Caco-2 (cell line): ENCODE measurements around the gene SCMH1. TPM values are rescaled to one million over a fixed set of nuclear protein-coding genes. Genes with fewer than 3 reads are reported as not detected.

Source experiments
- BruUV-seq: library from RNA; stranded (reverse); fragments of 400-500 nt; replicated peaks from 2 replicates; lab custom pipeline; 2021; lab: Mats Ljungman, UMichigan
- CTCF ChIA-PET: fragments of 300-600 bp; sonication (Branson Sonifier 250); formaldehyde crosslinking; loops from one replicate; lab custom pipeline; 2022; ENCODE audit warnings: antibody characterized with exemption; lab: Charles Lee
- POLR2A ChIA-PET: fragments of 300-600 bp; sonication (Branson Sonifier 250); formaldehyde crosslinking; loops from one replicate; lab custom pipeline; 2022; ENCODE audit warnings: antibody characterized with exemption; lab: Charles Lee
- DNase-seq, 2 experiments: peaks; one replicate each; pipeline versions ENCODE4 v3.0.0 to v3.0.0-alpha.2; 2020 to 2022
- H3K27me3 ChIP-seq: replicated peaks from 2 replicates; pipeline ENCODE4 v1.6.0; 2011; ENCODE audit warnings: low read length; ENCODE audit not compliant: control insufficient read depth, insufficient read depth
- H3K36me3 ChIP-seq: 2 replicates; pipeline ENCODE4 v1.5.1; 2011; ENCODE audit warnings: low read length; ENCODE audit not compliant: control insufficient read depth, insufficient read depth
- H3K4me1 ChIP-seq: fragments of 250-450 bp; sonication (Bioruptor Pico); 2 replicates; pipeline ENCODE4 v1.5.1; 2020; ENCODE audit warnings: mild to moderate bottlenecking
- H3K4me3 ChIP-seq: 2 replicates; pipeline ENCODE4 v1.5.1; 2011; ENCODE audit warnings: low read depth, mild to moderate bottlenecking, control low read depth, low read length
- H3K9me3 ChIP-seq: fragments of 250-450 bp; sonication (Bioruptor Pico); 2 replicates; pipeline ENCODE4 v1.5.1; 2020; ENCODE audit warnings: mild to moderate bottlenecking, moderate library complexity
- H3K27ac Mint-ChIP-seq: one replicate; pipeline ENCODE4 v1.8.0; 2022; ENCODE audit warnings: mixed read lengths; ENCODE audit not compliant: unreplicated experiment
- H3K27me3 Mint-ChIP-seq: one replicate; pipeline ENCODE4 v1.8.0; 2022; ENCODE audit warnings: mixed read lengths; ENCODE audit not compliant: insufficient read depth, unreplicated experiment
- H3K36me3 Mint-ChIP-seq: one replicate; pipeline ENCODE4 v1.8.0; 2022; ENCODE audit warnings: mild to moderate bottlenecking, mixed read lengths; ENCODE audit not compliant: insufficient read depth, unreplicated experiment
- H3K4me1 Mint-ChIP-seq: one replicate; pipeline ENCODE4 v1.8.0; 2022; ENCODE audit warnings: low read depth, mixed read lengths; ENCODE audit not compliant: unreplicated experiment
- H3K4me3 Mint-ChIP-seq: one replicate; pipeline ENCODE4 v1.8.0; 2022; ENCODE audit warnings: mild to moderate bottlenecking, moderate library complexity, mixed read lengths; ENCODE audit not compliant: unreplicated experiment
- H3K9me3 Mint-ChIP-seq: one replicate; pipeline ENCODE4 v1.8.0; 2022; ENCODE audit warnings: mixed read lengths; ENCODE audit not compliant: unreplicated experiment
- CTCF ChIP-seq, 2 experiments: fragments of 200-600 bp in 1 of 2; IDR thresholded peaks; 1 replicate in 1 of 2; 2 replicates in 1 of 2; pipeline versions ENCODE4 v1.5.1 to v1.8.0; 2011 to 2022; ENCODE audit warnings: antibody characterized with exemption in 1 of 2, control low read depth in 1 of 2, inconsistent platforms in 1 of 2, low read depth in 1 of 2, low read length in 1 of 2, mild to moderate bottlenecking in 1 of 2, moderate library complexity in 1 of 2; ENCODE audit not compliant: insufficient read depth in 1 of 2, severe bottlenecking in 1 of 2, unreplicated experiment in 1 of 2
- intact Hi-C: fragments of 100-400 bp; cut with micrococcal nuclease; formaldehyde crosslinking; loops from one replicate; pipeline ENCODE4 v1.10.0; 2022; ENCODE audit not compliant: unreplicated experiment
- total RNA-seq: library from RNA; stranded (reverse); gene quantifications from 2 replicates; pipeline ENCODE4 v1.2.3, GENCODE V29; 2022

The SCMH1 gene
- total RNA-seq, 1 experiment from 2014 or later, result 27.6 TPM

GRCh38 chr1:41225495-41225894, 16.6 kb downstream of the SCMH1 start:
- Mint-ChIP-seq H3K27me3 (no peaks in the 10 kb centered on the region), H3K27ac (no peak overlapping the region), H3K4me1 (peaks cover 6% of the 10 kb centered on the region), H3K4me3 (no peak overlapping the region), H3K9me3 (peaks cover 9% of the 10 kb centered on the region), H3K36me3 (peaks cover 5% of the 10 kb centered on the region)
- H3K27me3 ChIP-seq, result no peaks in the 10 kb centered on the region
- TF ChIP-seq CTCF (IDR thresholded peaks at IDR 0.05; ENCODE audit: insufficient read depth in 1 of 2, low read depth in 1 of 2, low read length in 1 of 2, severe bottlenecking in 1 of 2, unreplicated experiment in 1 of 2), result no peak
- H3K4me1 ChIP-seq, result no peaks in the 10 kb centered on the region
- no peaks in the 10 kb centered on the region for H3K9me3 ChIP-seq
- ChIA-PET POLR2A (no interaction called here), CTCF (no interaction called here)
- intact Hi-C loops, result no loop called here
- no peak for DNase-seq
- H3K4me3 ChIP-seq, result no peak overlapping the region
- no peaks in the 10 kb centered on the region for H3K36me3 ChIP-seq
- no TSS peak for BruUV-seq

GRCh38 chr1:41222496-41222895, 19.6 kb downstream of the SCMH1 start:
- Histone ChIP-seq H3K4me1 (no peaks in the 10 kb centered on the region), H3K9me3 (no peaks in the 10 kb centered on the region), H3K27me3 (no peaks in the 10 kb centered on the region), H3K36me3 (no peaks in the 10 kb centered on the region), H3K4me3 (no peak overlapping the region)
- ChIA-PET POLR2A (no interaction called here), CTCF (no interaction called here)
- Mint-ChIP-seq H3K36me3 (peaks cover 9% of the 10 kb centered on the region), H3K27me3 (no peaks in the 10 kb centered on the region), H3K4me1 (peaks cover 6% of the 10 kb centered on the region), H3K9me3 (peaks cover 9% of the 10 kb centered on the region), H3K4me3 (no peak overlapping the region), H3K27ac (no peak overlapping the region)
- TF ChIP-seq CTCF (IDR thresholded peaks at IDR 0.05; ENCODE audit: insufficient read depth in 1 of 2, low read depth in 1 of 2, low read length in 1 of 2, severe bottlenecking in 1 of 2, unreplicated experiment in 1 of 2), result no peak
- no peak for DNase-seq
- intact Hi-C loops, result no loop called here
- BruUV-seq, result no TSS peak

- Mint-ChIP-seq H3K4me3 (no peak overlapping the region), H3K27ac (no peak overlapping the region)
These were observed 20.1 kb downstream of the SCMH1 start for GRCh38 chr1:41221995-41222394.

More at GRCh38 chr1:41221995-41222394, 20.1 kb downstream of the SCMH1 start:
- Mint-ChIP-seq H3K36me3 (peaks cover 5% of the 10 kb centered on the region), H3K27me3 (no peaks in the 10 kb centered on the region), H3K9me3 (peaks cover 9% of the 10 kb centered on the region), H3K4me1 (peaks cover 6% of the 10 kb centered on the region)
- Histone ChIP-seq H3K27me3 (no peaks in the 10 kb centered on the region), H3K36me3 (no peaks in the 10 kb centered on the region), H3K4me1 (no peaks in the 10 kb centered on the region), H3K9me3 (no peaks in the 10 kb centered on the region), H3K4me3 (no peak overlapping the region)
- POLR2A ChIA-PET, result no interaction called here
- CTCF ChIA-PET, result no interaction called here
- no peak for DNase-seq
- intact Hi-C loops, result no loop called here
- BruUV-seq, result no TSS peak
- no peak for TF ChIP-seq CTCF (IDR thresholded peaks at IDR 0.05; ENCODE audit: insufficient read depth in 1 of 2, low read depth in 1 of 2, low read length in 1 of 2, severe bottlenecking in 1 of 2, unreplicated experiment in 1 of 2)
